ENCODE measurements around the gene KIAA1191. TPM values are rescaled to one million over a fixed set of nuclear protein-coding genes. Genes with fewer than 3 reads are reported as not detected.

KIAA1191 gene
- total RNA-seq, 1 donor from 2014 or later, result 56.6 TPM

DNA sequence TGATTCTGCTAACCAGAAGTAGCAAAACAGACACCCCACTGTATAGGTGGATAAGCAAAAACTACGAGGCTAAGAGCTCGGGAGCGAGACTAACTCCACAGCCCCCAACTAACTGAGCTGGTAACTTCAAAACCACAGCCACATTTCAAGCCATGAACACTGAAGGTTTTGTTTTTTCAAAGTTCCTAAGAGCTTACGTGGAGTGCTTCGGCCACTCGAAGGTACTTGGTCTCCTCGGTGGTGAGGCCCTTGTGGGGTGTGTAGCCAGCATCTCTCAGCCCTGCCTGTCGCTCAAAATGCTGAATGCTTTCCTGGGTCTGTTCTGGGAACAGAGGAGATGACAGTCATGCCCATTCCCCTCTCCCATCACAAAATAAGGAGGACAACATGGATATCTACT lies 11.1 kb downstream of the KIAA1191 start:
- peaks cover 94% of the 10 kb centered on the region for H3K36me3 Mint-ChIP-seq (ENCODE audit: low read depth)
- ATAC-seq (ENCODE audit: low read depth), result no peak

GRCh38 chr5:176342766-176343458 lies 18.7 kb downstream of the KIAA1191 start:
- Mint-ChIP-seq H3K9me3 (no peaks in the 10 kb centered on the region), H3K27me3 (no peaks in the 10 kb centered on the region), H3K4me1 (no peaks in the 10 kb centered on the region), H3K4me3 (no peak overlapping the region), H3K36me3 (ENCODE audit: low read depth) (peaks cover 74% of the 10 kb centered on the region), H3K27ac (no peak overlapping the region)
- TF ChIP-seq, protein P1, sequence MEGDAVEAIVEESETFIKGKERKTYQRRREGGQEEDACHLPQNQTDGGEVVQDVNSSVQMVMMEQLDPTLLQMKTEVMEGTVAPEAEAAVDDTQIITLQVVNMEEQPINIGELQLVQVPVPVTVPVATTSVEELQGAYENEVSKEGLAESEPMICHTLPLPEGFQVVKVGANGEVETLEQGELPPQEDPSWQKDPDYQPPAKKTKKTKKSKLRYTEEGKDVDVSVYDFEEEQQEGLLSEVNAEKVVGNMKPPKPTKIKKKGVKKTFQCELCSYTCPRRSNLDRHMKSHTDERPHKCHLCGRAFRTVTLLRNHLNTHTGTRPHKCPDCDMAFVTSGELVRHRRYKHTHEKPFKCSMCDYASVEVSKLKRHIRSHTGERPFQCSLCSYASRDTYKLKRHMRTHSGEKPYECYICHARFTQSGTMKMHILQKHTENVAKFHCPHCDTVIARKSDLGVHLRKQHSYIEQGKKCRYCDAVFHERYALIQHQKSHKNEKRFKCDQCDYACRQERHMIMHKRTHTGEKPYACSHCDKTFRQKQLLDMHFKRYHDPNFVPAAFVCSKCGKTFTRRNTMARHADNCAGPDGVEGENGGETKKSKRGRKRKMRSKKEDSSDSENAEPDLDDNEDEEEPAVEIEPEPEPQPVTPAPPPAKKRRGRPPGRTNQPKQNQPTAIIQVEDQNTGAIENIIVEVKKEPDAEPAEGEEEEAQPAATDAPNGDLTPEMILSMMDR (IDR thresholded peaks at IDR 0.05), result no peak
- DNase-seq (no peak), ATAC-seq (ENCODE audit: low read depth) (no peak)
- intact Hi-C loops (cut with micrococcal nuclease), result no loop called here
- POLR2A ChIA-PET, result no interaction called here
- CTCF ChIA-PET, result interaction anchor here (1.2 kb wide), 1 partner anchor 13 kb away, joined by 3 read pairs; no protein-coding TSS in a partner anchor

More for the DNA sequence above, 11.1 kb downstream of the KIAA1191 start:
- POLR2A ChIA-PET, result no interaction called here
- no peaks in the 10 kb centered on the region for H3K9me3 Mint-ChIP-seq
- intact Hi-C loops (cut with micrococcal nuclease), result no loop called here
- no peak for DNase-seq
- H3K4me3 Mint-ChIP-seq, result no peak overlapping the region
- no peaks in the 10 kb centered on the region for H3K27me3 Mint-ChIP-seq
- peaks cover 14% of the 10 kb centered on the region for H3K4me1 Mint-ChIP-seq
- CTCF ChIA-PET, result no interaction called here
- TF ChIP-seq, protein P1 (IDR thresholded peaks at IDR 0.05), result no peak
- no peak overlapping the region for H3K27ac Mint-ChIP-seq

GRCh38 chr5:176342158-176342483 lies 19.4 kb downstream of the KIAA1191 start:
- Mint-ChIP-seq H3K4me1 (no peaks in the 10 kb centered on the region), H3K36me3 (ENCODE audit: low read depth) (peaks cover 74% of the 10 kb centered on the region), H3K27ac (no peak overlapping the region), H3K27me3 (no peaks in the 10 kb centered on the region), H3K4me3 (no peak overlapping the region), H3K9me3 (no peaks in the 10 kb centered on the region)
- no peak for DNase-seq
- TF ChIP-seq, protein P1 (IDR thresholded peaks at IDR 0.05), result no peak
- ChIA-PET POLR2A (no interaction called here), CTCF (no interaction called here)
- ATAC-seq (ENCODE audit: low read depth), result no peak
- intact Hi-C loops (cut with micrococcal nuclease), result no loop called here

GRCh38 chr5:176341325-176342157 lies 20.0 kb downstream of the KIAA1191 start:
- TF ChIP-seq, protein P1 (IDR thresholded peaks at IDR 0.05), result no peak

GRCh38 chr5:176339304-176339703 lies 22.3 kb downstream of the KIAA1191 start:
- Mint-ChIP-seq H3K9me3 (no peaks in the 10 kb centered on the region), H3K4me3 (no peak overlapping the region), H3K4me1 (no peaks in the 10 kb centered on the region), H3K36me3 (ENCODE audit: low read depth) (peaks cover 60% of the 10 kb centered on the region), H3K27ac (no peak overlapping the region), H3K27me3 (no peaks in the 10 kb centered on the region)
- intact Hi-C loops (cut with micrococcal nuclease), result no loop called here
- CTCF ChIA-PET, result no interaction called here
- ATAC-seq (ENCODE audit: low read depth) (no peak), DNase-seq (no peak)
- TF ChIP-seq, protein P1 (IDR thresholded peaks at IDR 0.05), result no peak
- POLR2A ChIA-PET, result no interaction called here

More at GRCh38 chr5:176341325-176342157, 20.0 kb downstream of the KIAA1191 start:
- H3K36me3 Mint-ChIP-seq (ENCODE audit: low read depth), result peaks cover 75% of the 10 kb centered on the region
- H3K4me1 Mint-ChIP-seq, result no peaks in the 10 kb centered on the region
- H3K9me3 Mint-ChIP-seq, result no peaks in the 10 kb centered on the region
- no peaks in the 10 kb centered on the region for H3K27me3 Mint-ChIP-seq
- no peak overlapping the region for H3K27ac Mint-ChIP-seq
- ChIA-PET POLR2A (no interaction called here), CTCF (no interaction called here)
- no peak overlapping the region for H3K4me3 Mint-ChIP-seq
- no peak for ATAC-seq (ENCODE audit: low read depth)
- intact Hi-C loops (cut with micrococcal nuclease), result no loop called here
- DNase-seq, result no peak
